Neutrophil (primary cell): ENCODE measurements around the gene YPEL2.

Source experiments
- H3K27ac ChIP-seq: fragments of 200-600 bp; sonication (generic); 2 replicates; pipeline ENCODE4 v1.5.1; 2016; ENCODE audit warnings: mild to moderate bottlenecking, moderate library complexity
- H3K27me3 ChIP-seq: fragments of 200-600 bp; sonication (generic); 2 replicates; pipeline ENCODE4 v1.6.0; 2016; ENCODE audit warnings: mild to moderate bottlenecking
- H3K36me3 ChIP-seq: fragments of 200-600 bp; sonication (generic); 2 replicates; pipeline ENCODE4 v1.5.1; 2017
- H3K4me1 ChIP-seq, 2 experiments: fragments of 200-600 bp in 1 of 2; sonication (generic) in 1 of 2; 1 replicate in 1 of 2; 2 replicates in 1 of 2; pipeline versions ENCODE4 v1.5.1 to v1.6.1; 2013 to 2016; ENCODE audit warnings: low read depth in 1 of 2, low read length in 1 of 2, mild to moderate bottlenecking in 1 of 2, moderate library complexity in 1 of 2; ENCODE audit not compliant: control insufficient read depth in 1 of 2, insufficient read depth in 1 of 2
- H3K4me3 ChIP-seq, 2 experiments: fragments of 200-600 bp in 1 of 2; sonication (generic) in 1 of 2; 1 replicate in 1 of 2; 2 replicates in 1 of 2; pipeline ENCODE4 v1.5.1; 2013 to 2016; ENCODE audit warnings: low read depth in 1 of 2, low read length in 1 of 2, mild to moderate bottlenecking in 1 of 2, moderate library complexity in 1 of 2
- H3K9me3 ChIP-seq: fragments of 200-600 bp; sonication (generic); 2 replicates; pipeline ENCODE4 v1.5.1; 2016
- TF ChIP-seq, protein P1 (sequence below): fragments of 200-600 bp; sonication (generic); IDR thresholded peaks from 2 replicates; pipeline ENCODE4 v1.5.1; 2016; ENCODE audit warnings: antibody characterized with exemption

YPEL2 gene

DNA sequence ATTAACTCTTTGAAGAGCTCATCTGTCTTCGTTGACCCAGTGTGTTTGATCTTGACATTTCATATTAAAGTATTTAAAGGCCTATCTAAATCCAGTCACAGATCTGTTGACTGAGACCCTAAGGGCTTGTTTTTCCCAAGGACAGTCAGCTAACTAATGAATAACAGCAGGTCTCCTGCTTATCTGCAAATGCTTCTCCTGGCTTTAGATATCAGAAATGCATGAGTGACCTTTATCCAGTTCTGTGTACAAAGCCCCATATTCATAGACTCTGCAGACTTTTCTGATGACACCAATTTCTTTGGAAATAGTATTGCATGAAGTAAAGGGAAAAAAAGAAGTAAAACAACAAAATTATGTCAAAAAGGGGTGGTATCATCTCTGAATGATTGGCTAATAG lies 70.3 kb downstream of the YPEL2 start:
- no peak overlapping the region for H3K4me3 ChIP-seq
- peaks cover 36% of the 10 kb centered on the region for H3K36me3 ChIP-seq
- H3K27me3 ChIP-seq, result no peaks in the 10 kb centered on the region
- no peak overlapping the region for H3K27ac ChIP-seq
- H3K4me1 ChIP-seq, result peaks cover 13 to 19% of the 10 kb centered on the region in 2 experiments
- TF ChIP-seq, protein P1, sequence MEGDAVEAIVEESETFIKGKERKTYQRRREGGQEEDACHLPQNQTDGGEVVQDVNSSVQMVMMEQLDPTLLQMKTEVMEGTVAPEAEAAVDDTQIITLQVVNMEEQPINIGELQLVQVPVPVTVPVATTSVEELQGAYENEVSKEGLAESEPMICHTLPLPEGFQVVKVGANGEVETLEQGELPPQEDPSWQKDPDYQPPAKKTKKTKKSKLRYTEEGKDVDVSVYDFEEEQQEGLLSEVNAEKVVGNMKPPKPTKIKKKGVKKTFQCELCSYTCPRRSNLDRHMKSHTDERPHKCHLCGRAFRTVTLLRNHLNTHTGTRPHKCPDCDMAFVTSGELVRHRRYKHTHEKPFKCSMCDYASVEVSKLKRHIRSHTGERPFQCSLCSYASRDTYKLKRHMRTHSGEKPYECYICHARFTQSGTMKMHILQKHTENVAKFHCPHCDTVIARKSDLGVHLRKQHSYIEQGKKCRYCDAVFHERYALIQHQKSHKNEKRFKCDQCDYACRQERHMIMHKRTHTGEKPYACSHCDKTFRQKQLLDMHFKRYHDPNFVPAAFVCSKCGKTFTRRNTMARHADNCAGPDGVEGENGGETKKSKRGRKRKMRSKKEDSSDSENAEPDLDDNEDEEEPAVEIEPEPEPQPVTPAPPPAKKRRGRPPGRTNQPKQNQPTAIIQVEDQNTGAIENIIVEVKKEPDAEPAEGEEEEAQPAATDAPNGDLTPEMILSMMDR, result no peak
- H3K9me3 ChIP-seq, result no peaks in the 10 kb centered on the region

DNA sequence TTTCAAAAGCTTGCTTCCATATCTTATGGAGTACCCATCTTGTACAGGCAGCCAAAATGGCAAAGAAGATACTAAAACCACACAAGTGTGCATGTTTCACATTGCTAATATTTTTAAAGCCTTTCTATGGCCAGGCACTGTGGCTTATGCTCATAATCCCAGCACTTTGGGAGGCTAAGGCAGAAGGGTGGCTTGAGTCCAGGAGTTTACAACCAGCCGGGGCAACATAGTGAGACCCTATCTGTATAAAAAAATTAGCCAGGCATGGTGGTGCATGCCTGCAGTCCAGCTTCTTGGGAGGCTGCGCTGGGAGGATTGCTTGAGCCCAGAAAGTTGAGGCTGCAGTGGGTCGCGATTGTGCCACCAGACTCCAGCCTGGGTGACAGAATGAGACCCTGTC lies 71.3 kb downstream of the YPEL2 start:
- H3K27me3 ChIP-seq, result no peaks in the 10 kb centered on the region
- H3K9me3 ChIP-seq, result no peaks in the 10 kb centered on the region
- TF ChIP-seq, protein P1, result no peak
- H3K4me3 ChIP-seq, result no peak overlapping the region
- peaks cover 25% of the 10 kb centered on the region for H3K36me3 ChIP-seq
- no peak overlapping the region for H3K27ac ChIP-seq
- peaks cover 13 to 19% of the 10 kb centered on the region in 2 experiments for H3K4me1 ChIP-seq

DNA sequence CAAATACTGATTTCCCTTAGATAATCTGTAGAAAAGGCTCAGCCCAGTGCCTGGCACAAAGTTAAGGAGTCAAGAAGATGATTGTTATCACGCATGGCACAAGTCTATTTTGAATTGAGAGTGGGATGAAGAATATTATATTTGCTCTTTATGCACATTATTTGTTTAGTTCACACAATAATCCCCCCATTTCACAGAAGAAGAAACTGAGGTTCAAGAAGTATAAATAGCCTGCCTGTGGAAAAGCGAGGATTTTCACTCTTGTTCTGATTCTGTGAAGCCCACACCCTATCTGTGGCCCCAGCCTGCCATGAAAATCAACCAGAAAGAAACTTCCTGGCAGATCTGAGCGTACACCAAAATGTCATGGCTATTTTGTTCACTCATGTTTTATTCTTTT lies 73.0 kb downstream of the YPEL2 start:
- no peaks in the 10 kb centered on the region for H3K27me3 ChIP-seq
- no peak overlapping the region for H3K27ac ChIP-seq
- no peak overlapping the region for H3K4me3 ChIP-seq
- peaks cover 11% of the 10 kb centered on the region for H3K36me3 ChIP-seq
- TF ChIP-seq, protein P1, result no peak
- peaks cover 13 to 19% of the 10 kb centered on the region in 2 experiments for H3K4me1 ChIP-seq
- H3K9me3 ChIP-seq, result no peaks in the 10 kb centered on the region

DNA sequence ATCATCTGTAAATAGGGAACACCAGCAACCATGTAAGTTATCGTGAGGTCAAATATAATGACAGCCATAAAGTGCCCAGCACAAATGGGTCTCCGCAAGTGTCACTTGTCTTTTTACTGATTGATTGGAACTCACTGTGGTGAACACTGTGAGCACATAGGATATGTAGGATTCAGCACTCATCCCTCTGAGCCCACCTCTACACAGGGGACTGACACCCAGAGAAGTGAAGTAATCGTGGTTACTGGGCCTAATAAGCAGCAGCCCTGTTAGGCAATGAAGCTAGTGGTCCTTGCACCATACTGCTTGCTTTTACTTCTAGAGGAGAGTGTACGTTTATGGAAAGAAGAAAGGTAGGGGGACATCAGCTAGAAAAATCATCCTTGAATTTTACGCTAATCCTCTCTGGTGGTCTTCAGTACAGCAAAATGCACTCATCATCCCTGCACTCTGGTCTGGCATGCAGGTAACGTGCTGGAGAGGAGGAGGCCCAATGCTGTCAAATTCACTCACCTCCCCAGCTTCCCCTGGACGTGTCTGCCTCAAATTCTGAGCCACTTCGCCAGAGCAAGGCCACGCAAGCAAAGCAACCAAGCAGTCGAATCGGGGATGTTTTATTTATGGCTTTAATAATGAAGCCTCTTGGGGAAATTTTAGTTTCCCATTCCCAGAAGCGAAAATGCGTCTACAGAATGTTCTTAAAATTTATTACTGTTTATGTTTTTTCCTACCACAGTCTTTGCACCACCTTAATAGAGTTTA lies 74.7 kb downstream of the YPEL2 start:
- H3K4me1 ChIP-seq, result peaks cover 13 to 19% of the 10 kb centered on the region in 2 experiments
- TF ChIP-seq, protein P1, result no peak
- peaks cover 5% of the 10 kb centered on the region for H3K36me3 ChIP-seq
- no peak overlapping the region for H3K27ac ChIP-seq
- no peak overlapping the region for H3K4me3 ChIP-seq
- no peaks in the 10 kb centered on the region for H3K9me3 ChIP-seq
- H3K27me3 ChIP-seq, result no peaks in the 10 kb centered on the region

DNA sequence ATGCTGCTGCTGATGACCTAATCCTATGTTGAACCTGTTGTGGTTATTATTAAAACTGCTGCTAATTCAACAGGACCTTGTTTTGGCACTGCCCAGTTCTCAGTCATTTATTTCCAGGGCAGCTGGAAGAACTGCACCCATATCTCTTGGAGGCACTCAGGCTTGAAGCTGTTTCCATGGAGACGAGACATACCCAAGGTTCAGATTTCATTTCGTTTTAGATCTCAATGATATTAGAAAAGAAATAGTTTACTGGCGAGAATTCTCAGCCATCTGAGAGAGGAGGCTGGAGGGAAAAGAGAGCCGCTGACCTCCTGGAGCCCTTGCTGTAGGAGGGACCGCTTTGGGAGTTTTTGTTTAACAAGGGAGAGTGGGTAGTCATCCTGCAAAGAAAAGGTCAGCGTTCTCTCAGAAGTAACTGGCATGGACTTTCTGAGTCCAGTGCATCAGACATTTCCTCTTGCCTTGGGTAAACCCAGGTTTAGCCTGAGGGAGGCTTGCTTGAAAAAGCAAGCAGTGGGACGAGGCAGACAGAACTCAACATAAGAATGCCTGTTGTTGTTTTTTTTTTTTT lies 75.4 kb downstream of the YPEL2 start:
- peaks cover 5% of the 10 kb centered on the region for H3K36me3 ChIP-seq
- H3K27me3 ChIP-seq, result no peaks in the 10 kb centered on the region
- peaks cover 13 to 15% of the 10 kb centered on the region in 2 experiments for H3K4me1 ChIP-seq
- TF ChIP-seq, protein P1, result no peak
- H3K9me3 ChIP-seq, result no peaks in the 10 kb centered on the region
- H3K27ac ChIP-seq, result no peak overlapping the region
- H3K4me3 ChIP-seq, result no peak overlapping the region
